GM12801 (cell line): Measurements from ENCODE around the gene DPH5.

Experiments used
- CTCF ChIP-seq: IDR thresholded peaks from one replicate; pipeline ENCODE4 v1.5.1; 2011; ENCODE audit warnings: control low read depth; ENCODE audit not compliant: insufficient read length; ENCODE audit errors: extremely low read depth

Gene DPH5

GRCh38 chr1:100979631-100980030 lies 46.0 kb downstream of the DPH5 start:
- no peak for TF ChIP-seq CTCF

- no peak for TF ChIP-seq CTCF
These were observed 48.6 kb downstream of the DPH5 start for GRCh38 chr1:100976936-100977335.

GRCh38 chr1:100972185-100972584 lies 53.4 kb downstream of the DPH5 start:
- TF ChIP-seq CTCF, result no peak

GRCh38 chr1:100971021-100971420 lies 54.6 kb downstream of the DPH5 start:
- TF ChIP-seq CTCF, result no peak

GRCh38 chr1:100969327-100969726 lies 56.3 kb downstream of the DPH5 start:
- no peak for TF ChIP-seq CTCF

GRCh38 chr1:100968621-100969020 lies 57.0 kb downstream of the DPH5 start:
- TF ChIP-seq CTCF, result no peak

- TF ChIP-seq CTCF, result no peak
These were observed 65.5 kb downstream of the DPH5 start for GRCh38 chr1:100960098-100960497.

GRCh38 chr1:100959502-100960060 lies 66.0 kb downstream of the DPH5 start:
- TF ChIP-seq CTCF, result no peak
